ENCODE data around the gene USP13.

DNA sequence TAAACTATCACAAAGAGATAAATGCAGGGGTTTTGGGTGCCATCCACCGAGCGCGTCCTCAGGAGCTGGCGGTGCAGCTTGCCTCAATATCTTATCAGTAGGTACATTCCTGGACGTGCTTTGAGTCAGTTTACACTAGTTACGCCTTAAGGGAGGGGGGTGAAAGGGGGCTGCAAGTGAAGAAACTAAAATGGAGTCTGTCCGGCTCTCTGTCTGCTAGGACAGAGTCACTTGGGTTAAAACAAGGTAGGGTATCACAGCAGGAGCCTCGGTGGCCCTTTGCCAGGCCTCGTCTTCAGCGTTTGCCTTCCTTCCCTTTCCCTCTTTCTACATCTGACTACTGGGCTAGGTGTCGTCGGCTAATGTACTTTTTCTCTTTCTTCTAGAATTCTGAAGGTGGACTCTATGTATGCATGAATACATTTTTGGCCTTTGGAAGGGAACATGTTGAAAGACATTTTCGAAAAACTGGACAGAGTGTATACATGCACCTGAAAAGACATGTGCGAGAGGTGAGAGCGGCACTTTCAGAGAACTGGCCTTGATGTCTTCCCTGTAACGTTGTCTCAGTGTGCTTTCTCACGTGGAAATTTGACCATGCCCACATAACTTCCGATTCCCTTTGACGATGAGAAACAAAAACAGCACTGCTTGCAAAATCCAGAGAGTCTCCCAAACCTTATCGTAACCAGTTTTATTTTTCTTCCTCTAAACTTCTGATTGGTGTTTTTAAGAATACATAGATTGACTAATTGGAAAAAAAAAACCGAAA is 28.8 kb downstream of the USP13 start:
- TF ChIP-seq, protein P1, sequence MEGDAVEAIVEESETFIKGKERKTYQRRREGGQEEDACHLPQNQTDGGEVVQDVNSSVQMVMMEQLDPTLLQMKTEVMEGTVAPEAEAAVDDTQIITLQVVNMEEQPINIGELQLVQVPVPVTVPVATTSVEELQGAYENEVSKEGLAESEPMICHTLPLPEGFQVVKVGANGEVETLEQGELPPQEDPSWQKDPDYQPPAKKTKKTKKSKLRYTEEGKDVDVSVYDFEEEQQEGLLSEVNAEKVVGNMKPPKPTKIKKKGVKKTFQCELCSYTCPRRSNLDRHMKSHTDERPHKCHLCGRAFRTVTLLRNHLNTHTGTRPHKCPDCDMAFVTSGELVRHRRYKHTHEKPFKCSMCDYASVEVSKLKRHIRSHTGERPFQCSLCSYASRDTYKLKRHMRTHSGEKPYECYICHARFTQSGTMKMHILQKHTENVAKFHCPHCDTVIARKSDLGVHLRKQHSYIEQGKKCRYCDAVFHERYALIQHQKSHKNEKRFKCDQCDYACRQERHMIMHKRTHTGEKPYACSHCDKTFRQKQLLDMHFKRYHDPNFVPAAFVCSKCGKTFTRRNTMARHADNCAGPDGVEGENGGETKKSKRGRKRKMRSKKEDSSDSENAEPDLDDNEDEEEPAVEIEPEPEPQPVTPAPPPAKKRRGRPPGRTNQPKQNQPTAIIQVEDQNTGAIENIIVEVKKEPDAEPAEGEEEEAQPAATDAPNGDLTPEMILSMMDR (conservative IDR thresholded peaks at IDR 0.05; ENCODE audit: low read length): no peak
- TF ChIP-seq EZH2phosphoT487 (IDR thresholded peaks at IDR 0.05; ENCODE audit: borderline replicate concordance): no peak
